SKM-1 (cell line): ENCODE measurements around the gene SPRED2.

ENCODE experiments used
- DNase-seq: peaks from one replicate; lab custom pipeline; 2025; ENCODE audit not compliant: unreplicated experiment; lab: John Stamatoyannopoulos, UW

Gene SPRED2

DNA sequence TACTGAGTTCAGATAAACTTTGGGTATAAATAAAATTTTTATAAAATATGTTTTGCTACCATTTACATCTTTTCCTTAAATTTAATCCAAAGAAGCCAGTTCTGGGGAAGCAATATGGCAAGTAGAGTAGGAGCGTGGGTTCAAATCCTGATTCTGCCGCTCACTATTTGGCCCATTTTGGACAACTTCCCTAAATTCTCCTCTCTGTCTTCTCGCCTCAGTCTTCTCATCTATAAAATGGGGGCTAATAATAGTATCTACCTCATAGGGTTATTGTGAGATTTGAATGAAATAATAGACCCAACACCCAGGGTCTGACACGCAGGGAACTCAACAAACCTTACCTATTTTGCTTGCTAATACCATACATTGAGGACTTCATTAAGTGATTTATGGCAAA is 145.0 kb downstream of the SPRED2 start:
- DNase-seq = no peak

DNA sequence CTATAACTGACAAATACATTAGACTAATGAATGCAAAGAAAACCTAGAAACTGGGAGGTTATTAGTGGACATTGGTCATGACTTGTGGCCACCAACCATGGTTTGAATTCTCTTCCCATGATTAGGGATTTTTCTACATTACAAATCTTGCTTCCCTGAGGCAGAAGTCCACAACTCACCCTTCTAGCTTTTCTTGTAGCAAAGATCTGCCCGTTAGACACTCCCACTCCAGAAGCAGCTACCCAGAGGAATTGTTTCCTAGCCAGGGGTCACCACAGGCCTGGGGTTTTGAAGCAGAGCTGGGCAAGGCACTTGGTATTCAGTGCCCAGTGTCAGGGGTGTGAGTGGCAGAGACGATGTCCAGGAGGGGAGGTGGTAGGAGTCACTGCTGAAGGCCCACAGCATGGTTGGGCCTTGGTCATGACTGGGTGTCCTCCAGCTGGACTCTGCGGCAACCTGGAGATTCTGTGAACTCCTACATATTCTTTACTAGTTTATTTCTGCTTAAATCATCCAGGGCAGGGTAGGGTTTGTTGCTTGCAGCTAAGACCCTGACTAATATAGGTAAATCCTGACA is 149.8 kb downstream of the SPRED2 start:
- DNase-seq = no peak

DNA sequence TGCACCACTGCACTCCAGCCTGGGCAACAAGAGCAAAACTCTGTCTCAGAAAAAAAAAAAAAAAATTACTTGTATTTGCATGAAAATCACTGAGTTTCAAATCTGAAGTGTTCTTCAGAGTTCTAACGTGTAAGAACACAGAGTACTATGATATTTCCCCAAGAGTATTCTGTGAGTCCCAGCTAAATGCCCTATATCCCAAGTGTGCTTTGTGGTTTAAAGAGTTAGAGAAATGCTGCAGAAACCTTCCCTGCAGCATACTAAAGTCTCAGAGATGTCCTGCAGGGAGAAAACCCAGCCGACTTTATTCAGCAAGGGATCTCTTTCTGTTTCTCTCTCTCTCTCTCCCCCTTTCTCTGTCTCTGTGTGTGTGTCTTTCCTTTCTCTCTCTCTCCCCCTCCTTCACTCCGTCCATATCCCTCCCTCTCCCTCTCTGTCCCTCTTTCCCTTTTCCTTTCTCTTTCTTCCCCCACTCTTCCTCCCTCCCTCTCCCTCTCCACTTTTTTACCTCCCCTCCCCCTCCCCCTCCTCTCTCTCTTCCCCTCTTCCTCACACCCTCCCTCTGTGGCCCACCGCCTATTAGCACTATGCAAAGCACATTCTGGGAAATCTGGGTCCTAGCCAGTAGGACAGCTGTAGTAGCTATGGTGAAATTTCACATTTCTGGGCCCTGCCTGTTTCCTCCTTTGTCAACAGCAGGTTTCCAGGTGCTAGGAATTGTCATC is 150.6 kb downstream of the SPRED2 start:
- no peak for DNase-seq

DNA sequence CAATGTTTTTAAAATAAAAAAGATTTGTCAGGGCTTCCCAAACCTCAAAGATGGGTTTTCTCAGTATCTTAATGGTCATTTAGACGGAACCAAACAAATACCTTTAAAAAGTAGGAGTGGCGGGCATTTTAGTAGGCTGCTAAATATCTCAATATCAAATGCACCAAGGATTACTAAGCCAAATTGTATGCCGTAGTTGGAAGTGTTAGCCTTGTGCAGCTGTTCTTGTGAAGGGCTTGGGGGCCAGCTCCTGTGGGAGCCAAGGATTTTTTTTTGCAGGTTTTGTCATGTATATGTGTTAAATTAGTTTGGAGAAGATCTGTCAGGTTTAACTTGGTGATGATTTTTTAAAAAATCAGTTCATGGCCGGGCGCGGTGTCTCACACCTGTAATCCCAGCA is 152.6 kb downstream of the SPRED2 start:
- DNase-seq = no peak

DNA sequence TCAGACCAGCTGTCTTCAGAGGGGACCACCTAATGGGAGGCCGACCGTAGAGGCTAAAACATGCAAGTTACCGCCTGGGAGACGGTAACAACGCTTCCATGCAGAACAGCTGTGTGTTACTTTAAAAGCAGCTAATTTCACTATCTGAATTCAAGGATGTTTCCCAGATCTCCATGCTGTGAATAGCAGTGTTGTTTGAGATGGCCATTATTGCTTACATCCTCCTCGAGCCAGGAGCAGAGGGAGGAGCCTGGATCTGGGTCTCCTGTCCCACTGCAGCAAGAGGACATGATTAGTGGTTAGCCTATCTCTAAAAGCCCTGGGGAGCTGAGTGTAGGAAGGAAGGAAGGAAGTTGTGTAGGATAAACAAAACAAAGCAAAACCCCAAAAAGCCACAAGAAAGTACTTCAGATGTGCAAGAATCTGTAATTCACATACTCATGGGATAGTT is 153.8 kb downstream of the SPRED2 start:
- no peak for DNase-seq

DNA sequence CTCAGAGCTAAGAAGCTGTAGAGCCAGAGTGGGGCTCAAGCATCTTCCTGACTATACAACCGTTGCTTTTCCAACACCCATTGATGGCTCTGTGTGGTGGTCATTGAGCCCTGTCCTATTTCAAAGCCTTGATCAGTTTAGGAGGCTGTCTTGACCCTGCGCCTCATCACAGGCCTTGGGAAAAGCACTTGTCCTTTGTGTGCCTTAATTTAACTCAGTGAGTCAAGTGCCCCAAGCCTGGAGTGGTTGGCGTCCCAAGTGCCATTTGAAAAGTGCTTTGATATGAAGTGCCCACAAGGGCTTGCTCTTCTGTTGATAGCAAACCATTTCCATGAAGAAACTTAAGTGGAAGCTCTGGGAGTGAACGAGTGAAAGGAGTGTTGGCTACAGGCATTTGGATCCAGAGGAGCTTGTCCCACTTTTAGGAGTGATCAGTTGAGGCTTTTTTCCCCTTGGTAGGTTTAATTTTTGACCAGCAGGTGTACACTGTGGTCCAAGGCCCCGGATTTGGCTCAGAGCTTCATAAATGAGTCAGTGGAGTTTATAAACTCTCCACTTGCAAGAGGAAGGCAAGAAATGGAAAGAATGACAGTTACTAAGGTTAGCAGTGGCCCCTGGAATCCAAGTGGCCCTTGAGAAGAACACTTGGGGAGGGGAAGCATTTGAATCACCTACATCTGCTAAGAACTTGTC is 154.5 kb downstream of the SPRED2 start:
- DNase-seq = no peak

DNA sequence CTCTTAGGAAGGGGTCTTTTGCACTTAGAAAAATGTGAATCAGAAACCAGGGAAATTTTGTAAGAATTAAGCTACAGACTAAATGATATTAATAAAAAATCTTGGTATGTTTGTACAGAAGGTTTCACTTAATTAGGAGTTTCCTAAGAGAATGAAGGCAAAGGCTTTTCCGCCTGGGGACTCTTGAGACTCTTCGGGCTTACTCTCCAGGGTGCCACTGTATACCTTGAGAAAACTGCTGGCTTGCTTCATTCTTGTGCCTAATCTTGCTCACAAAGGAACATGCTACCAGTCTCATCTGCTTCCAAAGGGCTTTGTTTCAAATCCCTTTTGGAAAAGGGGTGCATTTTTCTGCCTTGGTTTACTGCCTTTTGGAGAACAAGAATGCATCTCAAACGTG is 155.3 kb downstream of the SPRED2 start:
- no peak for DNase-seq

DNA sequence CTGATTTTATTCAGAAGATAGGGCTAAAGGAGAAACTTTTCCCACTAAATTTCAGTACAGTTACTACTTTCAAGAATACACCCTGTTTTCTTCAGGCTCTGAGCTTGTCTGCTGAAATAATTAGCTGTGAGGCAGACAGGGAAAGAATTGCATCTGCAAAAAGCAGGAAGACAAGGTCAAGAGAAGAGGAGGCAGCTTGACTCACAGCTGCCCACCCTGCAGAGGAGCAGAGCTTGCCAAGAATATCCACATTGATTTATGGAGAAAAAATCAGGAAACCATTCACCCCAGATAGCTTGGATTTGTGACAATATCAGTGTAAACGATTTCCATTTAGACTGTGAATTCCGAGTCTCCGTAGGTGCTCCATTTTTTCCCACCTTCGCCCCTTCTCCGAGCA is 155.8 kb downstream of the SPRED2 start:
- DNase-seq = no peak

DNA sequence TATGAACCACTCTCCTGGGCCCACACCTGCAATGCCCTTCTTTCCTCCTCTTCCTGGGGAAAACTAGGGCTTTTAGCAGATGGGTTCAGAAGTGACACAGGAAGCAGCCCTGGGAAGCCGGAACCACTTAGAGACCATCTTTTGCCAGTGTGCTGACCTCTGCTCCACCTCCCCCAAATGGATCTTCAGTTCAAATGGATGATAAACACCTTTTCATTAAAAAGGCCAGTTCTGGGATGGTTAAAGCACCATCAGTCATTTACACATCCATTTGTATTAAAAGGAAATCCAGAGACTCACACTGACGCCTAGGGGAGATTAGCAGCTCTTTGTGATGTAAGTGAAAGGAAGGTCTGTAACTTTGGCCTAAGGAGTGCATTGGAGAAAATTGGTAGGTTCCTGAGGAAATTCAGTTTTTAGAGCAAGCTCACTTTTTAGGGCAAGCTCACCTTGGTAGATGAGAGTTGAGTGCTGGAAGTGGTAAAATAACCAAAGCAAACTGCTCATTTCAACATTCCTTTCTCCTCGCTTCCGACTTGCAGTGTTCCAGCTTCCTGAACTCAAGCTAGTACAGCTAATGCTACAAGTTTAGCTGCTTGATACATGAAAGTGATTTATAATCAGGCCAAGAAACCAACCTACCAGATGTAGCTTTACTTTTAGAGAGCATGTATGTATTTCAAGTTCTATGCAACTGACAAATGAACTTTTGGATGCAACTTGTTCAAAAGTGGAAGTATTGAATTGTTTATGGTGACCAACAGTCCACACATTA is 157.1 kb downstream of the SPRED2 start:
- DNase-seq = no peak

DNA sequence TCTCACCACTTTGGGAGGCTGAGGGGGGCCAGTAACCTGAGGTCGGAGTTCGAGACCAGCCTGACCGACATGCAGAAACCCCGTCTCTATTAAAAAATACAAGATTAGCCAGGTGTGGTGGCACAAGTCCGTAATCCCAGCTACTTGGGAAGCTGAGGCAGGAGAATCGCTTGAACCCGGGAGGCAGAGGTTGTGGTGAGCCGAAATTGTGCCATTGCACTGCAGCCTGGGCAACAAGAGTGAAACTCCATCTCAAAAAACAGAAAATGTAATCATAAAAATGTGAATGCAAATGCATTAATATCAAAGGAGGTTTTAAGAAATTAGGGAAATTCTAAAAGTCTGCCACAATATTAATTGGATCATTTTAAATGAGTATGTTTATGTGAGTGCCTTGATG is 159.1 kb downstream of the SPRED2 start:
- no peak for DNase-seq

DNA sequence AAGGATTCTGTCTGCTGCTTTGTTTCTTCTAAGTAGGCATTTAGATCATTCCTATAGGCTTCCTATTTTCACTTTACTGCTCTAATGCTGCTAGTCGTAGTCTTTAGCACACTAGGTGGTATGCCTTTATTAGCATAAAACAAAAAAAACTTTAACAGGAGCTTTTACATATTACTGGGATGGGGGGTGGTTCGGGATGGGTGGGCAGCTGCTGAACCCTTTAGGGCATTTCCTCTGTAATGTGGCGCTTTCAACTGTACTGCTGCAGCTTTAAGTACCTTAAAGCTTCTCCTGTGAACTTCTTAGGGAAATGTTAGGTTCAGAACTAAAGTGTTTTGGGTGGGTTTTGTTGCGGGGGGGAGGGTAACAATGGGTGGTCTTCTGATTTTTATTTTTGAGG is 163.4 kb downstream of the SPRED2 start:
- no peak for DNase-seq

DNA sequence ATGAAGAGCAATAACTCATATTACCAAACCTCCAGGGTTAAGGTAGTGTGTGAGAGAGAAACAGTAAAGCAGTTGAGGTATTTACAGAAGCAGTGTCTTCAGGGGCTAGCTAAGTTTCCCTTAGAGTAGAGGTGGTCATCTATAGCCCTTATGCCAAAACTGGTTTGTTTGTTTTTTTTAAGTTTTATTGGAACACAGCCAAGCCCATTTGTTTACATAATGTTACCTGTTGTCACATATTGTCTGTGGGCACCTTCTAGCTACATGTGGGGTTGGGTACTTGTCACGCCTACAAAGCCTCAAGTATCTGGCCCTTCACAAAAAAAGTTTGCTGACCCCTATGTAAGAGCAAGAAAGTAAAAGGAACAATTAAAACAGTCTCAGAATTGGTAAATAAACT is 165.4 kb downstream of the SPRED2 start:
- DNase-seq = no peak

DNA sequence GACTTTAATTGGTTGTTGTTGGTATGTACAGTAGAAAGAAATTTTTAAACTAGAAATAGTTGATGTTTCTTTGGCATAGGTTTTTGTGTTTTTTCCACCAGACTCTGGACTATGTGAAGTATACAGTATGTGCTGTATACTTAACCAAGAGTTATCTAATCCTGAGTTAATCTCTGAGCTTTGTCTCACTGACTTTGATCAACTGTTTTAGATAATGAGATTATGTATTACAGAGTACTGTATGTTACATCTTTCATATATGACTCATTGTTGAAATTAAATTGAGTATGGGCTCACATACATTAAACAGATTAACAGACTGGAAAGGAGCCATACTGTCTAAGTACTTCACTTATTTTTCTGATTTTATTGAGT is 166.7 kb downstream of the SPRED2 start:
- DNase-seq = no peak

DNA sequence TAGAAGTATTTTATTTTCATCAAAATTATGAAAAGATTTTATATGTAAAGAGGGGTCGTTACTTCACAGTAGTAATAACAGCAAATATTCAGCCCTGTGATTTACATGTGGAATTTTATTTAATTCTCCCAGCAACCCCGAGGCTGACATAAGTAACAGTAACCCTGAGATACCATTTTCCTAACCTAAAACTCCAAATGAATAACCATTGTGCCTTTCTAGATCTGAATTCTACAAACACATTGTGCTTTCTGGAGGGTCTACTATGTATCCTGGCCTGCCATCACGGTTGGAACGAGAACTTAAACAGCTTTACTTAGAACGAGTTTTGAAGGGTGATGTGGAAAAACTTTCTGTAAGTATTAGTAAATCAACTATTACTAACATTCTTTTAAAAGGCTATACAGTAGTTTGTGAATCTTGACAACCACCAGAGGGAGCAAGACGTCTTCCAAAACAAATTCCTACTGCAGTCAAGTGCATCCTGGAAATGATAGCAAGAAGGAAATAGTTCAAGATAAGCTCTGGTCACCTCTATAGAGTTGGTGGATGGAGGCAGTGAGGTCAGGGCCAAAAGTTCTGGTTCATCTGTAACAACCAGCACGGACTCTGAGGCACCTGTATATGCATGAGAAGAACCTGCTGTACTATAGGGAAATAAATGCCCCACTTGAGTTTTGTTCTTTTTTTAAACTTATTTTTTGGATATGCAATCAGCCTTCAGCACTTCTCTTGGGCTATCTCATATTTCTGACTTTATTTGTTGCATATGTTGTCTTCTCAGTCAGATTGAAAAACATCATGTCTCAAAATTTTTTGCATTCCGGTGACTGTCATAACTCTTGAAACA is 167.4 kb downstream of the SPRED2 start:
- DNase-seq = no peak

DNA sequence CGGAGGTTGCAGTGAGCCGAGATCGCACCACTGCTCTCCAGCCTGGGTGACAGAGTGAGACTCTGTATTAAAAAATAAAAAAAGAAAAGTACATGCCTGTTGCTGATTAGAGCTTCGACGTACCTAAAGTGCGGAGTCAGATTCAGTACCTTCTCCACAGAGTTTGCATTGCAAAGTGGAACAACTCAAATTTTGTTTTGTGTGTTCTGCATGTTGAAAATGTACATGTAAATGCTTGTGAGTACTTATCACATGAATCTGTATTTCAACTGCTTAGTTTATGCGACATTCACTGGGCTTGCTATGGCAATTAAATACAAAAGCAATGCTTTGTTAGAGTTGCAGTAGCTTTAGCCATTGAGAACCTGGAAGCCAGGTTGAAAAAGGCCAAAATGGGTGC is 168.4 kb downstream of the SPRED2 start:
- no peak for DNase-seq

DNA sequence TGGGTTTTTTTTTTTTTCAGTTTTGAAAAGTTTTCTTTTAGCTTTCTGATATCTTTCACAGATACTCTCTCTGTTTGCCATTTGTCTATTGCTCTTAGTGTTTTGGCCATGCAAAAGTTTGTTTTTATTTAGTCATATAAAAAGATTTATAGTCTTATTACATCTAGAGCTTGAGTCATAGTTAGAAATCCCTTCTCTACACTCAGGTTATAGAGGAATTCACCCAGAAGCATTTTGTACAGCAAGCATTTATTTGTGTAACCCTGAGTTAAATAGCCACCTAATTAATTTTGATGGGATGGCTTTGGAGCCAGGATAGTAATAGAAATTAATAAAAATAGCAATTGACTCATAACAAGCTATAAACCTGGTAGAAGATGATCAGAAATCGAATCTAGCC is 169.1 kb downstream of the SPRED2 start:
- DNase-seq = no peak

DNA sequence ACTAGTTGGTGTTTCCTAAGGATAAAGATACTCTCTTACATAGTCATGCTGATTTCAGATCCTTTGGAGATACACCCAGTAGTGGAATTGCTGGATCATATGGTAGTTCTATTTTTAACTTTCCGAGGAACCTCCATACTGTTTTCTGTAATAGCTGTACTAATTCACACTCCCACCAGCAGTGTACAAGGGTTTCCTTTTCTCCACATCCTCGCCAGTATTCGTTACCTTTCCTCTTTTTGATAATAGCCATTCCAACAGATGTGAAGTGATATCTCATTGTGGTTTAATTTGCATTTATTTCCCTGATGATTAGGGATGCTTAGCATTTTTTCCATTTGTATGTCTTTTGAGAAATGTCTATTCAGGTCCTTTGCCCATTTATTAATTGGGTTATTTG is 170.7 kb downstream of the SPRED2 start:
- no peak for DNase-seq
